ENCODE results near the gene F9. TPM values are rescaled to one million over a fixed set of nuclear protein-coding genes. Genes with fewer than 3 reads are reported as not detected.
"Not testable (repeated sequence)": the region's sequence is repeated elsewhere in the genome, so short reads cannot be mapped to it uniquely, and the experiment has no call there.

Gene F9
- not detected in 2 replicates for total RNA-seq

- DNase-seq (ENCODE audit: low read depth in 2 of 2): no peak
Observed at GRCh38 chrX:139530550-139530949, at the start of gene F9. Gene F9, plus strand, starts transcription at chrX:139530739. Its CDS starts 26 bp downstream, at chrX:139530765.

DNA sequence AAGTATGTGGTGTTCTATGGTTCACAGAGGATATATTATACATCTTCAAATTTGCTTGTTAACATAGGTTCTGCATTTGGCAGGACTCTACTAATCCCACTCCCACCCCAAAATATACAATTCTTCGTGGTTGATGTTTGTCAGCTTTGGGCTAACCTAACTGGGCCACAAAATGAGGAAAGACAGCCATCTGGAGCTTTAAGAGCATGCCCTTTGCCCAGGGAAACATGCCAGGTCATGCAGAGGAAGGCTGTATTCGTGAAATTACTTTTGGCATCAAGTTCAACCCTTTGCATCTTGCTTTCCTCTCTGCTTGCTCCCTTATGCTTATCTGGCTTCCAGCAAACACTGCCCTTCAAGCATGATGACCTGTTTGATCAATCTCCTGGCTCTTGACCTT lies 46.8 kb upstream of the F9 start:
- DNase-seq (ENCODE audit: low read depth in 2 of 2): no peak

- no peak for DNase-seq (ENCODE audit: low read depth in 2 of 2)
Observed at GRCh38 chrX:139484591-139484990, 45.9 kb upstream of the F9 start.

GRCh38 chrX:139495324-139495723 lies 35.2 kb upstream of the F9 start:
- DNase-seq (ENCODE audit: low read depth in 2 of 2): no peak

GRCh38 chrX:139506333-139506732 lies 24.2 kb upstream of the F9 start:
- DNase-seq (ENCODE audit: low read depth in 2 of 2): no peak

- no peak for DNase-seq (ENCODE audit: low read depth in 2 of 2)
Observed at GRCh38 chrX:139508099-139508498, 22.4 kb upstream of the F9 start.

DNA sequence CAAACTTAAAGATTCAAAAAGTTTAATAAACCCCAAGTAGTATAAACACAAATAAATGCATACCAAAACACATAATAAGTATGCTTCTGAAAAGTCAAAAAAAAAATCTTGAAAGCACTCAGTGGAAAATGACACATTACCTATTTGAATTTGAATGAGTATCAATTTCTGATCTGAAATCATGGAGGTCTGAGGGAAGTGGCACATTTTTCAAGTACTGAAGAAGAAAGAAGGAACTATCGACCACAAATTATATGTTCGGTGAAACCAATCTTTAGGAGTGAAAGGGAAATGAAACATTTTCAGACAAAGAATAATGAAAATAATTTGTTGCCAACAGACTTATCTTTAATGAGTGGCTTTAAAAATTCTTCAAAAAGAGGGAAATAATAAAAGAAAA lies 12.1 kb upstream of the F9 start:
- no peak for DNase-seq (ENCODE audit: low read depth in 2 of 2)

DNA sequence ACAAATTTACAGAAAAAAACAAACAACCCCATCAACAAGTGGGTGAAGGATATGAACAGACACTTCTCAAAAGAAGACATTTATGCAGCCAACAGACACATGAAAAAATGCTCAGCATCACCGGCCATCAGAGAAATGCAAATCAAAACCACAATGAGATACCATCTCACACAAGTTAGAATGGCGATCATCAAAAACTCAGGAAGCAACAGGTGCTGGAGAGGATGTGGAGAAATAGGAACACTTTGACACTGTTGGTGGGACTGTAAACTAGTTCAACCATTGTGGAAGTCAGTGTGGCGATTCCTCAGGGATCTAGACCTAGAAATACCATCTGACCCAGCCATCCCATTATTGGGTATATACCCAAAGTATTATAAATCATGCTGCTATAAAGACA lies 1.7 kb upstream of the F9 start:
- not testable (repeated sequence) for DNase-seq (ENCODE audit: low read depth in 2 of 2)

GRCh38 chrX:139532834-139533233 lies 2.3 kb downstream of the F9 start:
- DNase-seq (ENCODE audit: low read depth in 2 of 2): no peak

DNA sequence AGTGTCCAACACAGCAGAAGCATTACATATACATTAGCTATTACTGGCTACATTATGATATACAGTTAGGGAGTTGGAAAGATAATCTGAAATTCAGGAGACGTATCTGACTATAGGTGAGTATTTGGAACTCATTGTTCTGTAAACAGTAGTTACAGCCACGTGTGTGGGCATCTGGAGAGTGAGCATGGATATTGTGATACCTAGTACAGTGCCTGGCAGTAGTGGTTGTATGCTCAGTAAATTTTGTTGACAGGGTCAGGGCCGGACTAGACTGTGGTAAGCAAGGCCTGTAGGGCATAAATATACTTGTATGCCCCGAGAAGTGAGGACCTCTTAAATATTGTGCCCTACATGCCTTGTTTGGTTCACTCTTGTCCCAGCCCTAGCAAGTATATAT lies 2.9 kb downstream of the F9 start:
- DNase-seq (ENCODE audit: low read depth in 2 of 2): no peak

- DNase-seq (ENCODE audit: low read depth in 2 of 2): peak in 1 of 2 donors; percentile 35
Observed at GRCh38 chrX:139538907-139539790, 8.6 kb downstream of the F9 start.

DNA sequence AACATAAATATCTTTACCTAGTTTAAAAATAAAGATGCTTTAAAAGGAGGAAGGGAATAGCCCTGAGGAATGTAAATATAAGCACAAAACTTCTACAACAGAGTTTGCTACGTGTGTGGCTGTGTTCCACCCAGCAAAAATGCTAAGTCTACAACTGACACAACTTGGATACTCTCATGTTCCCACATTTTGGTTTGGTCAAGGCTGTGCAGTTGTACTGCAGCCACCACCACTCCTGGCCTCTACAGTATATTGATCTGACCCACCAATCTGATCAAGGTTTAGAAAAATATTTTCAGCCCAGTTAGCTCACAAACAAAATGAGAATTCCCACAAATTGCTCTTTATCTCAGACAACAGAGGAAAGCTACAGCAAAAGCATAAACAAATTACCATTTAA lies 12.1 kb downstream of the F9 start:
- DNase-seq (ENCODE audit: low read depth in 2 of 2): no peak

DNA sequence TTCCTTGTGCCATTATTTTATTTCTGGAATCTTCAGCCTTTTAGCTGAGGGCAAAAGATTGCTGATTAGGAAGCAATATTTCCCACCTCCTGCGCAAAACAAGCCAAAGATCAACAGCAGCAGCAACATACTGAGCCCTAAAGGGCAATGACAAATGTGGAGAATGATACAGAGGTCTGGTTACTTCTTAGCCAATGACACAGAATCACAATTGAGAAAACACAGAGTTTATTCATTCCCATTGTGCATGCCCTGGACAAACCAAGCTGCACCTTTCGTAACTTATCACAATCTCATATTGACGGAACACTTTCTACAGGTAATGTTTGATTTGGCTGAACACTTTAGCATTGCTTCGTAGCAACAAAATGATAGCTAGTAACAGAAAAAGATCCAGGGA lies 13.4 kb downstream of the F9 start:
- DNase-seq (ENCODE audit: low read depth in 2 of 2): no peak

GRCh38 chrX:139544591-139544990 lies 14.1 kb downstream of the F9 start:
- no peak for DNase-seq (ENCODE audit: low read depth in 2 of 2)

DNA sequence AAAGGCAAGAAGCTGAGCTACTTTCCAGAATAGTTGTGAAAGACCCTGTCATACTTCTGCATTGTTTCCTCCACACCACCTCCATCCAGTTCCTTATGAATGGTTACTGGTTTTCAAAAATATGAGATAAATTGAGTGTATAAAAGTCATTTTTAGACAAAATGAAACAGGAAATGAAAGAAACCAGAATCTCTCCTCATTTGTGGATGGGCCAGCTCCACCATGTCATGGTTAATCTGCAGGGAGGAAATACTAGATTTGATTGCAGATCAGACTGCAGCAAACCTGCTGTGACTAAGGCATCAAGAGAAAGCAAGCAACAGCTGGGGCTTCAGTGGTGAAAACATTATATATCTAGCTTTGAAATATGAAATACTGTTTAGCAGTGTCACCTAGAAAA lies 23.8 kb downstream of the F9 start:
- DNase-seq (ENCODE audit: low read depth in 2 of 2): no peak

GRCh38 chrX:139554991-139555675 lies 24.6 kb downstream of the F9 start:
- no peak for DNase-seq (ENCODE audit: low read depth in 2 of 2)

- DNase-seq (ENCODE audit: low read depth in 2 of 2): peak; percentile 58 to 81
Observed at GRCh38 chrX:139559383-139560042, 29.0 kb downstream of the F9 start.

- DNase-seq (ENCODE audit: low read depth in 2 of 2): no peak
Observed at GRCh38 chrX:139560221-139560620, 29.7 kb downstream of the F9 start.

GRCh38 chrX:139563251-139563650 lies 32.7 kb downstream of the F9 start:
- DNase-seq (ENCODE audit: low read depth in 2 of 2): no peak

GRCh38 chrX:139566981-139567380 lies 36.4 kb downstream of the F9 start:
- no peak for DNase-seq (ENCODE audit: low read depth in 2 of 2)

DNA sequence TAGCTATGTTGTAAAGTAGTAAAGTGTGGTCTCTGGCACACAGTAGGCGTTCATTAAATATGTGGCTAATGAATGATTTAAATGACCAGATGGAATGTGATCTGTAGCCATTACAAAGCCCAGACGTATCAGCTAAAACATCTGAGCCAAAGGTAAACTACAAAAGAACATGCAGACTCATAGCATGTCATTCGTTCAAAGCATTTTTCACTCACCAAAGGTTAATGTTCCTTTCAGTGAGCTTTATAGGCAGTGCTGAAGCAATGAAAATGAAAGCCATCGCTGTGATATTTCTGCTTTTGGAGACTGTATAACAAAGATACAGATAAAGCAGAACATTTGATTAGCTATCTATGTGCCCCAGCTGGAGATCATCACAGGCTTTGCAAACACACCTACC lies 50.5 kb downstream of the F9 start:
- DNase-seq (ENCODE audit: low read depth in 2 of 2): no peak

DNA sequence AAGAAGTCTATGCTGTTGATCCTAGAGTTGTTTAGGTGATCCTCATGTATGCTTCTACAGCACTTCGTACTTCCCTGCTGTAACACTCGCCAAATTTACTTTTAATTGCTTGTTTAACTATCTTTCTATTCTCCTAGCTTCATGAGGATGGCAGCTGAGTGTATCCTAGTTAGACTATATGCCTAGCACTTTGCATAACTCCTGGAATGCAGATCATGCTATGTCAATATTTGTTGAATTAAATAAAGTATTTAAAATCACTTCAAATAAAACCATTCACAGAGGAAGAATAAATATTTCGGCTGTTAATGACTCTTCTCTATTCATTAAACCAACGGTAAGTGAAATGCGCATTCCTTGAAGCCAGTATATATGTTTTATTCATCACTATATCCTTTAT lies 55.1 kb downstream of the F9 start:
- no peak for DNase-seq (ENCODE audit: low read depth in 2 of 2)
